Smooth muscle cell of the umbilical artery (primary cell): ENCODE results near the gene ZNF503. TPM values are rescaled to one million over a fixed set of nuclear protein-coding genes. Genes with fewer than 3 reads are reported as not detected.

Experiments
- total RNA-seq: library from RNA; depleted of rRNA; stranded (reverse); fragments of >200 nt; gene quantifications from 2 replicates; pipeline ENCODE4 v1.2.3, GENCODE V29; 2014

Gene ZNF503, protein sequence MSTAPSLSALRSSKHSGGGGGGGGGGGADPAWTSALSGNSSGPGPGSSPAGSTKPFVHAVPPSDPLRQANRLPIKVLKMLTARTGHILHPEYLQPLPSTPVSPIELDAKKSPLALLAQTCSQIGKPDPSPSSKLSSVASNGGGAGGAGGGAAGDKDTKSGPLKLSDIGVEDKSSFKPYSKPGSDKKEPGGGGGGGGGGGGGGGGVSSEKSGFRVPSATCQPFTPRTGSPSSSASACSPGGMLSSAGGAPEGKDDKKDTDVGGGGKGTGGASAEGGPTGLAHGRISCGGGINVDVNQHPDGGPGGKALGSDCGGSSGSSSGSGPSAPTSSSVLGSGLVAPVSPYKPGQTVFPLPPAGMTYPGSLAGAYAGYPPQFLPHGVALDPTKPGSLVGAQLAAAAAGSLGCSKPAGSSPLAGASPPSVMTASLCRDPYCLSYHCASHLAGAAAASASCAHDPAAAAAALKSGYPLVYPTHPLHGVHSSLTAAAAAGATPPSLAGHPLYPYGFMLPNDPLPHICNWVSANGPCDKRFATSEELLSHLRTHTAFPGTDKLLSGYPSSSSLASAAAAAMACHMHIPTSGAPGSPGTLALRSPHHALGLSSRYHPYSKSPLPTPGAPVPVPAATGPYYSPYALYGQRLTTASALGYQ
- total RNA-seq = 6.7 and 7.7 TPM in 2 replicates

GRCh38 chr10:75401569-75402485 is at the start of gene ZNF503:
Gene ZNF503 (minus strand): TSS chr10:75401764. CDS start chr10:75401419, 345 bp downstream.

DNA sequence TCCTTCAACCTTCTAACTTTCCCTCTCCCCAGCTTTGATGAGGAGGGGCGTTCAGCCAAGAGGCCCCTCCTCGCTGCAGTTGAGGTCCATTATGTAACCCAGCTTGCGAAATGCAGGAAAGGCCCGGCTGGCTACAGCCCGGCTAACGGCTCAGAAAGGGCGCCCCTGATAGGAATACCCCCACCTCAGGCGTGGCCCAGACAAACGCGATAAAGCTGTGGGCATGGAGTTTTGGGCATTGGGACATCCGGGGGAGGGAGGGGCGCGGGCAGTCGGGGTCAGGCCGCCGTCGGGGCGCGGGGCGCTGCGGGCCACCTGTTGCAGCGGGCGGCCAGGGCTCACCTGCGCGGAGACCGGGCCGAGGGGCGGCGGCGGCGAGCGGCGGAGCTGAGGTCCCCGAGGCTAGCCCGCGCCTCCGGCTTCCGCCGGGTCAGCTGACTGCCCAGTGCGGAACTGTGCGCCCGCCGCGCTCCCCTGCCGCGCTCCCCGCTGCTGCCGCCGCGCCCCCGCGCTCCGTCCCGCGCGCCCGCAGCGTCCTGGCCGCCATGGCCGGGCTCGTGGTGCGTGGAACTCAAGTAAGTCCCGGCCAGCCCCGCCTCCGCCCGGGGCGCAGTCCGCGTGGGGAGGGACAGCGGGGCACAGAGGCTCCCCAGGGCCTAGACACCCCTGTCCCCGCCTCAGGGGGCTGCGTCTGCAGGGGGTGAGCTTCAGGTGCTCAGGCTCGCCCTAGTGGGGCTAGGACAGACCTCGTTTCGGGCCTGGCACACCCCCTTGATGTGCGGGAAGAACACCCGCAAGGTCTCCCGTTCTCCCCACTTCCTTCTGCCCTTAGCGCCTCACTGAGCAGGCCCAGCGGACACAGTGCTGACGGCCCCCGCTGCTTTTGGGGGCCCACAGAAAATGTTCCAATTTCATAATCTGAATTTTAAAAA is 29.9 kb upstream of the ZNF503 start, which contains the start of gene LRMDA:
TSS of gene LRMDA (plus strand) at position 445 of the 932 bp plus-strand sequence.

Other genes with a start within 250 kb of the ZNF503 start
- gene VDAC2, start 191.0 kb downstream of the ZNF503 start, total RNA-seq = 165 and 199 TPM in 2 replicates
- 1.5 and 2.7 TPM in 2 replicates for gene COMTD1, start 165.8 kb downstream of the ZNF503 start, total RNA-seq
- gene LRMDA, start 29.9 kb upstream of the ZNF503 start, total RNA-seq = 0.30 and 0.92 TPM in 2 replicates